ENCODE results near the gene PILRB. TPM values are rescaled to one million over a fixed set of nuclear protein-coding genes. Genes with fewer than 3 reads are reported as not detected.
"Not testable (repeated sequence)": the region's sequence is repeated elsewhere in the genome, so short reads cannot be mapped to it uniquely, and the experiment has no call there.

Gene PILRB
- polyA plus RNA-seq (ENCODE audit: insufficient read length): 74.1 TPM
- long read RNA-seq, donor 1: 0 reads
- long read RNA-seq, donor 2, transcript PILRB-213 (4 exons, 993 nt): major isoform, 6 of 6 reads
- long read RNA-seq, donor 2, partial matches to known transcripts: 0 of 6 reads
- long read RNA-seq, donor 2, other reads (novel, unspliced or antisense): 0 of 6 reads
- long read RNA-seq, donor 3, partial matches to known transcripts: 0 of 3 reads
- long read RNA-seq, donor 3, other reads (novel, unspliced or antisense): 0 of 3 reads
- long read RNA-seq, donor 4: 0 reads
- long read RNA-seq, donor 5, partial matches to known transcripts: 0 of 3 reads
- long read RNA-seq, donor 5, other reads (novel, unspliced or antisense): 0 of 3 reads
- long read RNA-seq, donor 6: 0 reads
- long read RNA-seq, donor 7: 0 reads
- long read RNA-seq, donor 8: 0 reads

GRCh38 chr7:100358027-100358856 is at the start of gene PILRB:
Gene PILRB (plus strand): TSS chr7:100358117. CDS start chr7:100358303, 186 bp downstream.
- no peak for DNase-seq

GRCh38 chr7:100318329-100318728 is 39.6 kb upstream of the PILRB start:
- not testable (repeated sequence) for DNase-seq

- not testable (repeated sequence) for DNase-seq
Measured at GRCh38 chr7:100321648-100322047, 36.3 kb upstream of the PILRB start.

GRCh38 chr7:100324194-100324593 is 33.7 kb upstream of the PILRB start:
- DNase-seq: not testable (repeated sequence)

- not testable (repeated sequence) for DNase-seq
Measured at GRCh38 chr7:100325671-100326070, 32.2 kb upstream of the PILRB start.

GRCh38 chr7:100326914-100327313 is 31.0 kb upstream of the PILRB start:
- not testable (repeated sequence) for DNase-seq

GRCh38 chr7:100335566-100336466 is 22.1 kb upstream of the PILRB start:
- peak; percentile 86 for DNase-seq

- DNase-seq: not testable (repeated sequence)
Measured at GRCh38 chr7:100338083-100338696, 19.7 kb upstream of the PILRB start.

- DNase-seq: not testable (repeated sequence)
Measured at GRCh38 chr7:100341286-100341685, 16.6 kb upstream of the PILRB start.

GRCh38 chr7:100342765-100343164 is 15.2 kb upstream of the PILRB start:
- no peak for DNase-seq

GRCh38 chr7:100344124-100344559 is 13.8 kb upstream of the PILRB start:
- not testable (repeated sequence) for DNase-seq

GRCh38 chr7:100344560-100345287 is 13.2 kb upstream of the PILRB start:
- DNase-seq: not testable (repeated sequence)

GRCh38 chr7:100345288-100345672 is 12.6 kb upstream of the PILRB start:
- peak; percentile 36 for DNase-seq

GRCh38 chr7:100346921-100347320 is 11.0 kb upstream of the PILRB start:
- no peak for DNase-seq

- DNase-seq: no peak
Measured at GRCh38 chr7:100348805-100349204, 9.1 kb upstream of the PILRB start.

GRCh38 chr7:100349757-100350156 is 8.2 kb upstream of the PILRB start:
- no peak for DNase-seq

- no peak for DNase-seq
Measured at GRCh38 chr7:100351657-100352058, 6.3 kb upstream of the PILRB start.

GRCh38 chr7:100352230-100352781 is 5.6 kb upstream of the PILRB start:
- not testable (repeated sequence) for DNase-seq

GRCh38 chr7:100352984-100353684 is 4.8 kb upstream of the PILRB start:
- no peak for DNase-seq

Data from left kidney (tissue), 8 donors.